Measurements from ENCODE around the gene UBE2V1. TPM values are rescaled to one million over a fixed set of nuclear protein-coding genes. Genes with fewer than 3 reads are reported as not detected.

UBE2V1 gene
- total and polyA plus RNA-seq, 2 of the 13 experiments (the other 11 are each of a cell fraction or from before 2014, with no cell fraction given), result 81.3 to 132 TPM

GRCh38 chr20:50115591-50116367 lies 2.8 kb upstream of the UBE2V1 start (continued):
- TF ChIP-seq ZNF407 (CRISPR knock-in tag; IDR thresholded peaks at IDR 0.05; ENCODE audit: not compliant biosample characterization) (no peak), AHR (CRISPR knock-in tag; IDR thresholded peaks at IDR 0.05) (peak; percentile 37; the same call in 1 of the 2 replicates), NRL (CRISPR knock-in tag; IDR thresholded peaks at IDR 0.05; ENCODE audit: borderline replicate concordance) (peak; percentile 67; the same call in 1 of the 2 replicates), ZBED4 (CRISPR knock-in tag; IDR thresholded peaks at IDR 0.05; ENCODE audit: borderline replicate concordance) (peak; percentile 50), RFX1 (IDR thresholded peaks at IDR 0.05) (no peak), TIGD3 (CRISPR knock-in tag; IDR thresholded peaks at IDR 0.05; ENCODE audit: borderline replicate concordance) (no peak), SRSF1 (optimal IDR thresholded peaks at IDR 0.05; ENCODE audit: low read depth, low read length) (no peak), ATF5 (CRISPR knock-in tag; IDR thresholded peaks at IDR 0.05; ENCODE audit: low read depth) (no peak), PHF20 (CRISPR knock-in tag; IDR thresholded peaks at IDR 0.05) (peak; percentile 93), JUND (CRISPR knock-in tag; IDR thresholded peaks at IDR 0.05) (no peak)
